OCI-LY7 (cell line): ENCODE measurements around the gene MAGOHB. TPM values are rescaled to one million over a fixed set of nuclear protein-coding genes. Genes with fewer than 3 reads are reported as not detected.
"Not testable (repeated sequence)": the region's sequence is repeated elsewhere in the genome, so short reads cannot be mapped to it uniquely, and the experiment has no call there.

Experiments used
- BruUV-seq: library from RNA; stranded (reverse); fragments of 400-500 nt; replicated peaks from 2 replicates; lab custom pipeline; 2021; lab: Mats Ljungman, UMichigan
- CTCF ChIA-PET: fragments of 300-600 bp; sonication (Branson Sonifier 250); formaldehyde crosslinking; loops from one replicate; lab custom pipeline; 2022; ENCODE audit warnings: antibody characterized with exemption; ENCODE audit not compliant: unreplicated experiment; lab: Charles Lee
- POLR2A ChIA-PET: fragments of 300-600 bp; sonication (Branson Sonifier 250); formaldehyde crosslinking; loops from one replicate; lab custom pipeline; 2022; ENCODE audit warnings: antibody characterized with exemption; lab: Charles Lee
- DNase-seq: peaks from one replicate; pipeline ENCODE4 v3.0.0-alpha.2; 2015; ENCODE audit warnings: low spot score
- H2AFZ ChIP-seq: fragments of 200-600 bp; sonication (generic), shearing (Covaris generic); 2 replicates; pipeline ENCODE4 v1.6.1; 2014; ENCODE audit warnings: mild to moderate bottlenecking, antibody characterized with exemption, low read length, moderate library complexity
- H3K27ac ChIP-seq: fragments of 200-600 bp; sonication (generic); 2 replicates; pipeline ENCODE4 v1.5.1; 2014; ENCODE audit warnings: mixed run types, low read depth, mild to moderate bottlenecking, moderate library complexity, low read length, inconsistent platforms; ENCODE audit not compliant: poor library complexity, severe bottlenecking
- H3K36me3 ChIP-seq: fragments of 200-600 bp; sonication (generic); 2 replicates; pipeline ENCODE4 v1.6.1; 2014; ENCODE audit warnings: mild to moderate bottlenecking, antibody characterized with exemption, low read length, moderate library complexity, mixed read lengths; ENCODE audit not compliant: insufficient read depth
- H3K4me1 ChIP-seq: fragments of 200-600 bp; sonication (generic); 2 replicates; pipeline ENCODE4 v1.5.1; 2014; ENCODE audit warnings: mild to moderate bottlenecking, low read length; ENCODE audit not compliant: insufficient read depth, poor library complexity, severe bottlenecking
- H3K4me2 ChIP-seq: fragments of 200-600 bp; sonication (generic); 2 replicates; pipeline ENCODE4 v1.6.1; 2014; ENCODE audit warnings: mild to moderate bottlenecking, low read length
- H3K4me3 ChIP-seq: fragments of 200-600 bp; sonication (generic); 2 replicates; pipeline ENCODE4 v1.5.1; 2014; ENCODE audit warnings: mild to moderate bottlenecking, low read depth, low read length; ENCODE audit not compliant: poor library complexity, severe bottlenecking
- H3K79me2 ChIP-seq: fragments of 200-600 bp; sonication (generic); 2 replicates; pipeline ENCODE4 v1.6.1; 2016; ENCODE audit warnings: low read depth, mild to moderate bottlenecking, low read length, moderate library complexity, mixed read lengths; ENCODE audit not compliant: insufficient read depth
- H3K9me2 ChIP-seq: fragments of 200-600 bp; sonication (generic); 2 replicates; pipeline ENCODE4 v1.6.1; 2016; ENCODE audit warnings: mild to moderate bottlenecking, low read length, mixed read lengths; ENCODE audit not compliant: insufficient read depth
- H3K9me3 ChIP-seq: fragments of 200-600 bp; sonication (generic); 2 replicates; pipeline ENCODE4 v1.6.1; 2014; ENCODE audit warnings: mild to moderate bottlenecking, mixed run types, low read length, mixed read lengths
- H4K20me1 ChIP-seq: fragments of 200-600 bp; sonication (generic); 2 replicates; pipeline ENCODE4 v1.6.1; 2014; ENCODE audit warnings: mild to moderate bottlenecking, antibody characterized with exemption, low read length, moderate library complexity, mixed read lengths; ENCODE audit not compliant: insufficient read depth
- CTCF ChIP-seq: fragments of 200-600 bp; sonication (generic); conservative IDR thresholded peaks from 2 replicates; pipeline ENCODE4 v1.5.1; 2014; ENCODE audit warnings: mild to moderate bottlenecking, antibody characterized with exemption, low read length, moderate library complexity, mixed read lengths
- EZH2phosphoT487 ChIP-seq: fragments of 200-600 bp; sonication (generic); IDR thresholded peaks from 2 replicates; pipeline ENCODE4 v1.6.1; 2018; ENCODE audit warnings: low read depth, borderline replicate concordance, mild to moderate bottlenecking, mixed run types, antibody characterized with exemption, low read length, moderate library complexity, mixed read lengths
- intact Hi-C: fragments of 100-400 bp; cut with micrococcal nuclease; formaldehyde crosslinking; loops from one replicate; pipeline ENCODE4 v1.10.0; 2022; ENCODE audit not compliant: unreplicated experiment
- total RNA-seq, 2 experiments: library from RNA; depleted of rRNA in 1 of 2; stranded (reverse); fragments of >200 nt in 1 of 2; shearing (Covaris generic) in 1 of 2; gene quantifications; 2 replicates each; pipeline ENCODE4 v1.2.3, GENCODE V29; 2014 to 2022

The MAGOHB gene
- total RNA-seq, 2 experiments from 2014 or later: 44.4 to 66.5 TPM

GRCh38 chr12:10654003-10654402, 40.6 kb upstream of the MAGOHB start:
- no peaks in the 10 kb centered on the region for H4K20me1 ChIP-seq
- H3K9me2 ChIP-seq: no peaks in the 10 kb centered on the region
- H2AFZ ChIP-seq: no peak overlapping the region
- no peak overlapping the region for H3K27ac ChIP-seq
- no TSS peak for BruUV-seq
- H3K79me2 ChIP-seq: no peaks in the 10 kb centered on the region
- ChIA-PET CTCF (no interaction called here), POLR2A (interaction anchor here (0.5 kb wide), 1 partner anchor 617 kb away, joined by 3 read pairs; no protein-coding TSS in a partner anchor)
- H3K4me1 ChIP-seq: no peaks in the 10 kb centered on the region
- TF ChIP-seq CTCF (no peak), EZH2phosphoT487 (no peak)
- H3K9me3 ChIP-seq: peaks cover 9% of the 10 kb centered on the region; the same call in 1 of the 2 replicates
- intact Hi-C loops: no loop called here
- no peak for DNase-seq
- no peaks in the 10 kb centered on the region for H3K36me3 ChIP-seq
- no peak overlapping the region for H3K4me3 ChIP-seq
- H3K4me2 ChIP-seq: no peak overlapping the region

GRCh38 chr12:10652192-10652591, 38.8 kb upstream of the MAGOHB start:
- intact Hi-C loops: no loop called here
- no peak overlapping the region for H3K27ac ChIP-seq
- no peak for TF ChIP-seq EZH2phosphoT487
- H4K20me1 ChIP-seq: no peaks in the 10 kb centered on the region
- peaks cover 4% of the 10 kb centered on the region; the same call in 1 of the 2 replicates for H3K9me3 ChIP-seq
- no peak overlapping the region for H3K4me3 ChIP-seq
- ChIA-PET CTCF (no interaction called here), POLR2A (no interaction called here)
- H3K9me2 ChIP-seq: no peaks in the 10 kb centered on the region
- H3K36me3 ChIP-seq: no peaks in the 10 kb centered on the region
- no TSS peak for BruUV-seq
- no peak for DNase-seq
- no peak overlapping the region for H3K4me2 ChIP-seq
- no peaks in the 10 kb centered on the region for H3K79me2 ChIP-seq
- H3K4me1 ChIP-seq: no peaks in the 10 kb centered on the region
- no peak overlapping the region for H2AFZ ChIP-seq

- intact Hi-C loops, CTCF ChIA-PET: not testable (repeated sequence)
These were observed 33.2 kb upstream of the MAGOHB start for GRCh38 chr12:10646576-10646975.

GRCh38 chr12:10645910-10646309, 32.5 kb upstream of the MAGOHB start:
- intact Hi-C loops: no loop called here
- DNase-seq: no peak
- H3K4me3 ChIP-seq: no peak overlapping the region
- ChIA-PET POLR2A (no interaction called here), CTCF (no interaction called here)
- H3K4me2 ChIP-seq: no peak overlapping the region
- no peaks in the 10 kb centered on the region for H3K79me2 ChIP-seq
- H3K27ac ChIP-seq: no peak overlapping the region
- H4K20me1 ChIP-seq: no peaks in the 10 kb centered on the region
- no peaks in the 10 kb centered on the region for H3K36me3 ChIP-seq
- no peaks in the 10 kb centered on the region for H3K4me1 ChIP-seq
- H3K9me2 ChIP-seq: no peaks in the 10 kb centered on the region
- no peak overlapping the region for H2AFZ ChIP-seq
- TF ChIP-seq CTCF (no peak), EZH2phosphoT487 (no peak)
- no TSS peak for BruUV-seq
- 0 out of 2 replicates have a peak, but pooled peaks cover 8% of the 10 kb centered on the region for H3K9me3 ChIP-seq

More at GRCh38 chr12:10646576-10646975, 33.2 kb upstream of the MAGOHB start:
- POLR2A ChIA-PET: interaction anchor here (0.7 kb wide), 1 partner anchor 1804 kb away, joined by 3 read pairs; no protein-coding TSS in a partner anchor
- H4K20me1 ChIP-seq, H3K4me1 ChIP-seq, H3K4me3 ChIP-seq, BruUV-seq, H3K9me3 ChIP-seq, H3K4me2 ChIP-seq, H3K9me2 ChIP-seq, DNase-seq, H3K27ac ChIP-seq, H3K36me3 ChIP-seq, H3K79me2 ChIP-seq, H2AFZ ChIP-seq: not testable (repeated sequence)
